Germinal center (tissue), 1 donor: ENCODE results near the gene FSTL4.

Experiments
- DNase-seq: peaks from one replicate; pipeline ENCODE4 v3.0.0; 2012; ENCODE audit warnings: mixed read lengths, low spot score

FSTL4 gene

DNA sequence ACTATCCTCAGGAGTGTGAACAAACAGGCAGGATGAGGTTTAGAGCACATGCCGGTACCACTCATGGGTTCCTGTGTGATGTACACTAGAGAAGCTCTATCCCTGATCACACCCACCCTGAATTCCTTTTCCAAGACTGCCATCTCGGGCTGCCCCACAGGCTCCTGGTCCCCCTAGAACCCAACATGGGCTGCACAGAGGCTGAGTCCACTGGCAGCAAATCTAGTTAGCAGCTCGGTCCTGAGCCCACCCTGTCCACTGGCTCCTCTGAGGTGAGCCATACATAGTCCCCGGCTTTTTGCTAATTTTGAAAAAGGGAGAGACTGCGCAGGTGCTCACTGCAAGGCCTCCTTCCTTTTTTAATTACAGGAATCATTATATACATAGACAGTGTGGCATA lies 227.0 kb downstream of the FSTL4 start:
- DNase-seq: no peak

DNA sequence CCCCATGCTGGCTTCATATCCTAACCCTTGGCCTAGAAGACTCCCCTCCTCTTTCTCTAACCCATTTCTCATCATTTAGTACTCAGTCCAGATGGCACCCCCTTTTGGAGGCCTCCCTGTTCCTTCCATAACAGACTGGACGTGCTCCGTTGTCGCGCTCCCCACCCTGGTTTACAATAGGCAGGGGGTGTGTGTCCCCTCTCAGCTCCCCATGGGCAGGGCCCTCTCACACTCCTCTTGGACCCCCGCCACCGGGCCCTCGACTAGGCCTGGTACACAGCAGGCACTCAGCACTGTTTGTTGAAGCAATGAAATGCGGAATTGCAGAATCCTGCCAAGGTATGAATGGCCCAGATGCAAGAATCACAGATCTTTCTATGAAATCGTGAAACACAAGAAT lies 227.4 kb downstream of the FSTL4 start:
- DNase-seq: no peak

- no peak for DNase-seq
Observed at GRCh38 chr5:133384120-133384855, 228.1 kb downstream of the FSTL4 start.

DNA sequence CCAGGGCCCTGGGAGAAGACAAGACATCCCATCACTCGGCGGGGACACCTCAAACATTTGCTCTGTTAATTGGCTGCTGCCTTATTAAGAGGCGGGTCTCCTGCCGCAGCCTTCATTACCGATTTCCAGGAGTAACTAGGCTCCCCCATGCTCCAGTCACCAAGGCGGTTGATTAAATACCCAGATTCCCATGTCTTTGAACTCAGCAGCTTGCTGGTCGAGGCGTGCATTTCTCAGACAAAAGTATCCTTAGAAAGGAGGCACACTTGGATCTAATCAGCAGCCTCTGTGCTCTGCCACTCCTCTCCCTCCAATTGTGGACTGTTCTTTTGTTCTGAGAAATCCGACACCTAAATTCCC lies 228.8 kb downstream of the FSTL4 start:
- DNase-seq: no peak

DNA sequence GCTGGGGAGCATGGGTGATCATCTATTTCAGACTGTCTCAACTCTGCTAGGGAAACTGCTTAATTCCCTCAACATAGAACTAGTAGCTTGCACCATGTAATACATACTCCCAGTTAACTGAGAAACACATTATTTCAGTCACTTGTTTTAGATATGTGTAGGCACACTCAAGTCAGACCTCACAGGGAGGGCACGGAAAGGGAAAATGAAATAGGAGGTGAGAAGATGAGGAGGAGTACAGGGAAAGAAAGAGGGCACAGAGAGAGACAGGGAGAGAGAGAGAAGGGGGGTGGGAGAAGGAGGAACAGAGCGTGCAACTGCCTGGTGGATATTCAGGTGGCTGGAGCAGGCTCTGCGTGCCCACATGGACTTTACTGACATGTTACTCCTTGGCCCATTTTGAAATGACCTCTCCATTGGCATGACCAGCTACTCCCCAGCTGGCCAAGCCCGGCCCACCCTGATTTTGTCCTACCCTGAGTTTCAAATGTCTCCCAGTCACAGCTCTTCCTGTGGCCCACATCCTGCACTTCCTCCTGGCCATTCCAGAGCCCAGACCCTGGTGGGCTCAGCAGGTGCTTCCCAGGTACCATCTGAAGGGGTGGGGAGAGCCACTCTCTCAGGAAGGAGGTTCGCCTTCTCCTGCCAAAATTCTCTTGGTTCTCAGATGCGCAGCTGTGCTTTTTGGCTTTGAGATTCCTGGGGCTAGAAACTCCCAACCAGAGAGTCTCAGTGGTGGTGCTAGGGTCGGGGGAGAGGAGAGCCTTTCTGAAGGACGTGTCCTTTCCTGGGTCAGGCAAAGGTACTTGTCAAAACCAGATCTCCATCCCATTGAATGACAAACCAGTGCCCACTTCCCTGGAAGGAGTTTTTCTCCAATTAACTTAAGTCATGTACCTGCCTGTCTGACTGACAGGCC lies 229.4 kb downstream of the FSTL4 start:
- no peak for DNase-seq

GRCh38 chr5:133381571-133382365 lies 230.6 kb downstream of the FSTL4 start:
- DNase-seq: no peak

DNA sequence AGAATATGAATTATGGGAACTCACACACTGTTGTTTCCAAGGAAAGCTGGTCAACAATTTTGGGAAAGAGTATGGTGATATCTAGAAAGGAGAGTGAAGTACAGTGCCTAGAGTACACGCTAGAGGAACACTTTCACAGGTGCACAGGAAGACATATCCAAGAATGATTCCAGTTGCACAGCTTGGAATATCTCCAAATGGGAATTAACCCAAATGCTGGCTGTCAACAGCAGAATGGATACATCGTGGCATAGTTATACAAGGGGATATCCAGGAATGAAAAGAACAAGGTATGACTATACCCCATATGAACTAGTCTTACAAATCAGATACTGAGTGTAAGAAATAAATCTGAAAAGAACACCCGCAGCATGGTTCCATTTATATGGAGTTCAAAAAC lies 231.3 kb downstream of the FSTL4 start:
- DNase-seq: no peak

DNA sequence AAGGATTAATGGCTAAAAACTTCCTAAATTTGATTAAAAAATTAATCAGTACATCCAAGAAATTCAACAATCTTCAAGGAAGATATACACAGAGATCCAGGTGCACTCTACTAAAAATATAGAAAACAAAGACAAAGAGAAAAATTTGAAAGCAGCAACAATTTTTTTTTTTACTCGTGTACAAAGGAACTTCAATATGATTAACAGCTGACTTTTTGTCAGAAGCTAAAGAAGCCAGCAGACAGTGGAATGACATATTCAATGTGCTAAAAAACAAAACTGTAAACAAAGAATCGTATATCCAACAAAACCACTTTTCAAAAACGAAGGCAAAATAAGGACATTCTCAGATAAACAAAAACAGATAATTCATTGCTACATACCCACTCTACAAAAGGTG lies 234.6 kb downstream of the FSTL4 start:
- no peak for DNase-seq

DNA sequence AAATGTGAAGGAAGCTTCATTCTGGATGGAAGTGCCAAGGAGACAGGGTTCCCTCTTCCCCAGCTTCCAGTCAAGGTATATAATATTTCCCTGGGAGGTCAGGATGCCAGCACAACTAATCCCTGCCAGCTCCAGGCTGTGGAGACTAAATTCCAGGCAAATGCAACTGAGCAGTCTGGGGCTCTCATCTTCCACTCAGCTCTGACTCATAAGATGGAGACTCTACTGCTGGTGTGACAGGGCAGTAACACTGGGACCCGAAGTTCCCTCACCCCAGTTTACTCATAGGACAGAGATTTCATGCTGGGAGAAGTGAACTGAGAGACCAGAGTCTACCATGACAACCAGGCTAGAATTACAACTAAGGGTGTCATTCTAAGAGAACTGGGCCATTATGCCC lies 235.4 kb downstream of the FSTL4 start:
- DNase-seq: no peak

DNA sequence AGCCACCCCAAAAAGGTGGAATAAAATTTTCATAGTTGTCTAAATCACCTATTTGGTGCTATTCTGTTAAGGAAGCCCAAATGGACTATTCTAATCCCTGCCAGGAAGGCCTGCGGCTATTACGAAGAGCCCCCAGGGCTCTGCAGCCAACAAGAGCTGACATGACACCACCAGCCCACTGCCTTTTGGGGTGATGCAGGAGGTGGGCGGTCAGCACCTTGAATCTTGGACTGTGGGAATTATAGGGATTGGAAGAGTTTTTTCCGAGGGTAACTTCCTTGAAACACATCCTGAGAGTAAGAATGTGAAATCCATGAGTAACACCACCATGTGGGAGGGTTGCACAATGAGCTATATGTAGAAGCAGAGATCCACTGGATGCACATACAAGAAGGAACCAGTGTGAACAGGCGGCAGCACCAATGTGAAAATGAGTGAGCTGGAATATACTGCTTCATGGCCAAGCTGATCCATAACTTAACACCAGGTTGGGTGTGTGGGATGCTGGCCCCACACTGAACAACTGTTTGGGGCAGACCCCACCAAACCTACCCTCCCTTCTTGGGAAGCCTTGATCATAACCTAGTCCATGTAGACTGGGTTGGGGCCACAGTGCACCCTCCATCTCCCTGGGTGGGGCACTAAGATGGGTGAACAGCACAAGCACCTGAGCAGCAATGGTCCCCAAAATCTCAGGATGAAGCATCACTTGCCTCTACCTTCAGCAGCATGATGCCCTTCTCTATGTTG lies 239.0 kb downstream of the FSTL4 start:
- DNase-seq: no peak

GRCh38 chr5:133372293-133372937 lies 239.9 kb downstream of the FSTL4 start:
- no peak for DNase-seq

DNA sequence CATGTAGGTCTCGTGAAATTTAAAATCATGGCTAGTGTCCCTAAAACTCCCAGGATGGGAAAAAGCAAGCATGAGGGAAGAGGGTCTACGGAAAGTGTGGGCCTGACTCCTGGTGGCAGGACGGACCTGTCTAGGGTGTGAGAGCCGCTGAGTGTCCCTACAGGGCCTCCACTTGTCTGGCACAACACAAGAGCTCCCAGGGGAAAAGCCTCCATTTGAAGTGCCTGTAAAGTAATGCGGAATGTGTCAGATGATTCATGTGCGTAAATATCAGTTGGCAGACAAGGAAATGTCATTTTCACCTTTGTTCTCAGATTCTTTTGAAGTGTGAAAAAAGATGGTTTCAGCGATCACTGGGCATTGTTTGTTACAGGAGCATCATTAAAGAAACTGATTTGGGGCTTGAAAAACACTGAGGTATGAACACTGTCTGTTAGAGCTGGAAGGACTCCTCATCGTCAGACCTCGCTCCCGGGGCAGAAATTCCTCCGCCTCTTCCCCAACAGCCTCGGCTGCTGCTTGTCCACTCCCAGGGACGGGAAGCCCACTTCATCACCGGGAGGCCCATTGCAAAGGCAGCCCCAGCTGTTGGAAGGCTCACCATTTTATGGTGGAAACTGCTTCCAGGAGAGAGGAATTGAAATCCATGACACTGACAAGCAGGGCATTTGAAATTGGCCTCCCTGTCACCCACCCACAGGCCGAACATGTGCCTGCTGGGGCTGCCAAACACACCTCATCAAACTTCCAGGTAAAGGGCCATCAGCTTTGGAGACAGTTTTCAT lies 240.8 kb downstream of the FSTL4 start:
- no peak for DNase-seq

DNA sequence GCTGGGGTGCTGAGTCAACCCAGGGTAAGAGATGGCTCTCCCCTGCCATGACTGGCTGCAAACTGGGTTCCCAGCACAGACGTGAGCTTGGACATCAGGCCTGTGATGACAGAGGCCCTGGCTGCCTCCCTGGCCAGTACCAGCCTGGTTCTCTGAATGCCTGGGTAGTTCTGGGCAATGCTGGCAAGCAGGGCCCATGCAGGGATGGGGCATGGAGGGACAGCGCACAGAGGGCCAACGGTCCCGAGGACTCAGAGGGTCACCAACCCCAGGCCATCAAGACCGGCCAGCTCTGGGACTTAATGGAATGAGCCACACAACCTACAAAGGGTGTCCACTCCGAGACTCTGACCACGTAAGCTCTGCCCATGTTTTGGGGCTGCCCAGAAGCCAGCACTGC lies 241.4 kb downstream of the FSTL4 start:
- DNase-seq: no peak

- DNase-seq: no peak
Observed at GRCh38 chr5:133370036-133370831, 242.1 kb downstream of the FSTL4 start.

GRCh38 chr5:133368916-133369783 lies 243.2 kb downstream of the FSTL4 start:
- DNase-seq: no peak

DNA sequence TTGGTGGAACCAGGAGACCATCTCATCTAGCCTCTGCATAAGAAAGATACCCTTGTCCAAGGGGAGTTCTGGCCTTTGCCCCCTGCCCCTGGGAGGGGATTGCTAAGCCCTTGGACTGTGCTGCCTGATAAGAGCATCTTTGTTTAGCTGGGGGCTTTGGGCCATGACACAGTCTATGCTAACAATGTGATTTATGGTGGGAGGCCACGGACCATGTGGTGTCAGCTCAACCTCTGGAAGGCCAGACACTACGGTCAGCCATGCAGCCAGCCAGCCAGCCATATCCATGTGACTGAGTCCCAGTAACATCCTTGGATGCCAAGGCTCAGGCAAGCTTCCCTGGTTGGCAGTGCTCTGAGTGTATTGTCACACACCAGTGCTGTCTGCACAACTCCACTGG lies 244.4 kb downstream of the FSTL4 start:
- DNase-seq: no peak

GRCh38 chr5:133367071-133367786 lies 245.1 kb downstream of the FSTL4 start:
- DNase-seq: no peak

- DNase-seq: no peak
Observed at GRCh38 chr5:133366438-133366837, 245.9 kb downstream of the FSTL4 start.
